Trophoblast cell (in vitro differentiated cells and primary cell): ENCODE data around the gene ZNF18.

Experiments
- DNase-seq, 2 donors: peaks; one replicate each; pipeline ENCODE4 v3.0.0-alpha.2; 2016
- H2AFZ ChIP-seq: 2 replicates; pipeline ENCODE4 v1.6.1; 2013; ENCODE audit warnings: low read length, moderate library complexity, mild to moderate bottlenecking; ENCODE audit not compliant: insufficient read depth, poor library complexity
- H2AK5ac ChIP-seq: 2 replicates; pipeline ENCODE4 v1.6.1; 2013; ENCODE audit warnings: mild to moderate bottlenecking, low read length
- H2BK120ac ChIP-seq: 2 replicates; pipeline ENCODE4 v1.6.1; 2013; ENCODE audit warnings: low read length, mild to moderate bottlenecking, moderate library complexity; ENCODE audit not compliant: insufficient read depth, poor library complexity
- H2BK12ac ChIP-seq: 2 replicates; pipeline ENCODE4 v1.6.1; 2013; ENCODE audit warnings: mild to moderate bottlenecking, low read length, moderate library complexity
- H2BK5ac ChIP-seq: 2 replicates; pipeline ENCODE4 v1.6.1; 2013; ENCODE audit warnings: low read length, low read depth, moderate library complexity, mild to moderate bottlenecking; ENCODE audit not compliant: poor library complexity
- H3K14ac ChIP-seq: 2 replicates; pipeline ENCODE4 v1.6.1; 2013; ENCODE audit warnings: mild to moderate bottlenecking, low read length
- H3K18ac ChIP-seq: 2 replicates; pipeline ENCODE4 v1.6.1; 2013; ENCODE audit warnings: mild to moderate bottlenecking, low read length
- H3K23ac ChIP-seq: 2 replicates; pipeline ENCODE4 v1.6.1; 2013; ENCODE audit warnings: low read length
- H3K27ac ChIP-seq: 2 replicates; pipeline ENCODE4 v1.5.1; 2013; ENCODE audit warnings: low read depth, mild to moderate bottlenecking, inconsistent platforms, low read length, moderate library complexity
- H3K27me3 ChIP-seq: 2 replicates; pipeline ENCODE4 v1.6.1; 2013; ENCODE audit warnings: inconsistent platforms, mild to moderate bottlenecking, low read length, moderate library complexity; ENCODE audit not compliant: insufficient read depth
- H3K36me3 ChIP-seq, 2 experiments: 1 replicate in 1 of 2; 2 replicates in 1 of 2; pipeline ENCODE4 v1.6.1; 2013; ENCODE audit warnings: low read length in 2 of 2, mild to moderate bottlenecking in 2 of 2, moderate library complexity in 1 of 2; ENCODE audit not compliant: insufficient read depth in 2 of 2, control insufficient read depth in 1 of 2
- H3K4ac ChIP-seq: 2 replicates; pipeline ENCODE4 v1.6.1; 2013; ENCODE audit warnings: low read depth, mild to moderate bottlenecking, low read length, moderate library complexity
- H3K4me1 ChIP-seq, 2 experiments: 1 replicate in 1 of 2; 2 replicates in 1 of 2; pipeline ENCODE4 v1.6.1; 2013; ENCODE audit warnings: low read length in 2 of 2, mild to moderate bottlenecking in 2 of 2, moderate library complexity in 1 of 2; ENCODE audit not compliant: insufficient read depth in 2 of 2, control insufficient read depth in 1 of 2
- H3K4me2 ChIP-seq: 2 replicates; pipeline ENCODE4 v1.6.1; 2013; ENCODE audit warnings: inconsistent platforms, mild to moderate bottlenecking, low read length, moderate library complexity
- H3K4me3 ChIP-seq: 2 replicates; pipeline ENCODE4 v1.5.1; 2013; ENCODE audit warnings: mild to moderate bottlenecking, low read depth, low read length, inconsistent platforms
- H3K79me1 ChIP-seq: one replicate; pipeline ENCODE4 v1.6.1; 2013; ENCODE audit warnings: low read length
- H3K79me2 ChIP-seq: 2 replicates; pipeline ENCODE4 v1.6.1; 2013; ENCODE audit warnings: low read length, mild to moderate bottlenecking; ENCODE audit not compliant: control insufficient read depth, insufficient read depth, poor library complexity
- H3K9ac ChIP-seq: 2 replicates; pipeline ENCODE4 v1.6.1; 2013; ENCODE audit warnings: mild to moderate bottlenecking, low read length
- H3K9me3 ChIP-seq: 2 replicates; pipeline ENCODE4 v1.6.1; 2013; ENCODE audit warnings: low read depth, mild to moderate bottlenecking, control low read depth, inconsistent platforms, low read length; ENCODE audit not compliant: insufficient read depth
- H4K12ac ChIP-seq: 2 replicates; pipeline ENCODE4 v1.6.1; 2013; ENCODE audit warnings: low read depth, mild to moderate bottlenecking, low read length, moderate library complexity
- H4K8ac ChIP-seq: 2 replicates; pipeline ENCODE4 v1.6.1; 2013; ENCODE audit warnings: low read depth, mild to moderate bottlenecking, low read length, moderate library complexity
- H4K91ac ChIP-seq: one replicate; pipeline ENCODE4 v1.6.1; 2013; ENCODE audit warnings: low read depth, mild to moderate bottlenecking, low read length, moderate library complexity
- WGBS: extraction: QIAGEN DNeasy Blood & Tissue Kit; methylation state at CpG from one replicate; pipeline ENCODE4 v1.1.7; 2013; ENCODE audit warnings: missing lambda C conversion rate; ENCODE audit not compliant: insufficient read length, insufficient coverage; ENCODE audit errors: extremely low coverage; 5-methylcytosine and 5-hydroxymethylcytosine counted together

The ZNF18 gene

GRCh38 chr17:11940904-11941303 is 56.4 kb downstream of the ZNF18 start:
- Histone ChIP-seq H3K4me3 (no peak overlapping the region), H3K23ac (no peak overlapping the region), H3K4me1 (peaks cover 2% of the 10 kb centered on the region in 2 experiments), H3K4me2 (no peak overlapping the region), H3K14ac (no peak overlapping the region), H2AK5ac (no peak overlapping the region), H4K8ac (no peak overlapping the region), H2BK5ac (no peak overlapping the region), H3K27me3 (no peaks in the 10 kb centered on the region), H3K4ac (no peak overlapping the region), H3K79me2 (no peaks in the 10 kb centered on the region), H2BK120ac (no peak overlapping the region), H3K27ac (no peak overlapping the region), H2AFZ (no peak overlapping the region), H3K36me3 (no peaks in the 10 kb centered on the region), H3K9ac (no peak overlapping the region), H4K12ac (no peak overlapping the region), H4K91ac (no peak overlapping the region), H3K9me3 (no peaks in the 10 kb centered on the region), H2BK12ac (no peak overlapping the region), H3K79me1 (no peaks in the 10 kb centered on the region), H3K18ac (no peak overlapping the region)
- WGBS: no CpG with 5 or more reads among the region's 2 CpGs
- peak; percentile 27 to 72 for DNase-seq

- H2BK120ac ChIP-seq: no peak overlapping the region
- no peak overlapping the region for H3K27ac ChIP-seq
- DNase-seq: peak in 1 of 2 donors; percentile 64
- H3K18ac ChIP-seq: no peak overlapping the region
- no peak overlapping the region for H4K91ac ChIP-seq
- no peak overlapping the region for H3K9ac ChIP-seq
- no peak overlapping the region for H2AFZ ChIP-seq
- H3K4me2 ChIP-seq: no peak overlapping the region
- H2BK5ac ChIP-seq: no peak overlapping the region
- H3K36me3 ChIP-seq: no peaks in the 10 kb centered on the region
- H3K27me3 ChIP-seq: no peaks in the 10 kb centered on the region
- H3K4me1 ChIP-seq: no peaks in the 10 kb centered on the region
- no peak overlapping the region for H4K12ac ChIP-seq
- no peak overlapping the region for H4K8ac ChIP-seq
- H3K4me3 ChIP-seq: no peak overlapping the region
- no CpG with 5 or more reads among the region's 14 CpGs for WGBS
- no peak overlapping the region for H2AK5ac ChIP-seq
- H2BK12ac ChIP-seq: no peak overlapping the region
- H3K14ac ChIP-seq: no peak overlapping the region
- H3K9me3 ChIP-seq: no peaks in the 10 kb centered on the region
- no peak overlapping the region for H3K23ac ChIP-seq
- H3K79me2 ChIP-seq: no peaks in the 10 kb centered on the region
- no peaks in the 10 kb centered on the region for H3K79me1 ChIP-seq
- H3K4ac ChIP-seq: no peak overlapping the region
Observed at GRCh38 chr17:11935734-11936406, 61.4 kb downstream of the ZNF18 start.

DNA sequence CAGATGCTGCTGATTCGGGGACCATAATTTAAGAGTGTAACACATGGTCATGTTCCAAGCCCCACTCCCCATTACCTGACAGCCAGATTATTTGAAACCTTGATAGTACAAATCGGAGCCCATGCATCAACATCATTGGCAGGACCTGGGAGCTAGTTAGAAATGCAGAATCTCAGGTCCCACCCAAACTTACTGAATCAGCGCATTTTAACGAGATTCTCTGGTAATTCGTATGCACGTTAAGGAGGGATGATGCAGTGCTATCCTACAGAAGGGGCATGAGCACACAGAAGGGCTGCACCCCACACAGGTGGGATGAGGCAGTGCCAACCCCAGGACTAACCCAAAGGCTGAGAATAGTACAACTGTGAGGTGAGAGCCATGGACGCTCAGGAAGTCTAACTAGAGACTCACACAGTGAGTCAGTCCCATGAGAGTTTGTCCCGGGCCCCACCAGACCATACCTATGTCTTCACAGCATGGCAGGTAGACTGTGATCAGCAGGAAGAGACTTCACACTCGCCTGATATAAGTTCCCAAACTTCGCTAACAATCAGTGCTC is 64.9 kb downstream of the ZNF18 start:
- Histone ChIP-seq H3K27me3 (no peaks in the 10 kb centered on the region), H2AFZ (no peak overlapping the region)

DNA sequence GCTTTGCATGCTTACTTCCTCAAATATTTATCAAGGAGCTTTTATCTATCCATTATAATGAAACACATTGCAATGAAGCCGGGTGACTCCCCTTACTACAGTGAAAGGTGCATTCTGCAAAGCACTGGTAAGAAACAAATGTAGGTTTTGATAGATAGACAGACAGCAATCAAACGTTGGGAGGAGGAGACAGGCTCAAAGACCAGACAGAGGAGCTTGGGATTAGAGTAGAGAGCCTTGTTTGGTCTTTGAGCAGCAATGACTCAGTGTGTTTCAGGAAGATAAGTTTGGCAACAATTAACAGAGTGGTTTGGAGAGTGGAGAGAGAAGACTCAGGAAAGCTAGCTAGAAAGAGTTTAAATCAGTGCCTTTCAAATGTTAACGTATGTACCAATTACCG is 68.8 kb downstream of the ZNF18 start:
- no CpG with 5 or more reads among the region's 4 CpGs for WGBS
- Histone ChIP-seq H2BK5ac (no peak overlapping the region), H3K4me2 (no peak overlapping the region), H3K23ac (no peak overlapping the region), H3K4ac (no peak overlapping the region), H3K79me2 (no peaks in the 10 kb centered on the region), H3K79me1 (no peaks in the 10 kb centered on the region), H2BK12ac (no peak overlapping the region), H3K4me3 (no peak overlapping the region), H4K12ac (no peak overlapping the region), H3K14ac (no peak overlapping the region), H3K9me3 (no peaks in the 10 kb centered on the region), H2BK120ac (no peak overlapping the region), H4K91ac (no peak overlapping the region), H2AK5ac (no peak overlapping the region), H3K27ac (no peak overlapping the region), H2AFZ (no peak overlapping the region), H3K36me3 (no peaks in the 10 kb centered on the region), H4K8ac (no peak overlapping the region), H3K18ac (no peak overlapping the region), H3K27me3 (no peaks in the 10 kb centered on the region), H3K4me1 (no peaks in the 10 kb centered on the region), H3K9ac (no peak overlapping the region)
- no peak for DNase-seq

More for the DNA sequence above, 64.9 kb downstream of the ZNF18 start:
- Histone ChIP-seq H4K8ac (no peak overlapping the region), H2AK5ac (no peak overlapping the region), H2BK120ac (no peak overlapping the region), H4K91ac (no peak overlapping the region), H3K4ac (no peak overlapping the region), H2BK5ac (no peak overlapping the region), H3K36me3 (no peaks in the 10 kb centered on the region), H3K18ac (no peak overlapping the region), H3K9me3 (no peaks in the 10 kb centered on the region), H3K79me1 (no peaks in the 10 kb centered on the region), H2BK12ac (no peak overlapping the region), H3K4me2 (no peak overlapping the region), H3K9ac (no peak overlapping the region), H3K14ac (no peak overlapping the region), H3K79me2 (no peaks in the 10 kb centered on the region), H4K12ac (no peak overlapping the region), H3K27ac (no peak overlapping the region), H3K4me3 (no peak overlapping the region), H3K23ac (no peak overlapping the region), H3K4me1 (no peaks in the 10 kb centered on the region)
- no CpG with 5 or more reads among the region's 10 CpGs for WGBS
- no peak for DNase-seq
